Amniotic stem cell (primary cell): Measurements from ENCODE around the gene APCDD1.
"Not testable (repeated sequence)": the region's sequence is repeated elsewhere in the genome, so short reads cannot be mapped to it uniquely, and the experiment has no call there.

Experiments
- DNase-seq: peaks from one replicate; lab custom pipeline; 2025; lab: John Stamatoyannopoulos, UW

APCDD1 gene

GRCh38 chr18:10490401-10491165 is 36.1 kb downstream of the APCDD1 start:
- no peak for DNase-seq

- no peak for DNase-seq
Measured at GRCh38 chr18:10495936-10496335, 41.5 kb downstream of the APCDD1 start.

- no peak for DNase-seq
Measured at GRCh38 chr18:10497206-10497749, 42.8 kb downstream of the APCDD1 start.

- DNase-seq: no peak
Measured at GRCh38 chr18:10499230-10499629, 44.8 kb downstream of the APCDD1 start.

- no peak for DNase-seq
Measured at GRCh38 chr18:10500038-10500437, 45.6 kb downstream of the APCDD1 start.

GRCh38 chr18:10504723-10505122 is 50.3 kb downstream of the APCDD1 start:
- DNase-seq: no peak

- not testable (repeated sequence) for DNase-seq
Measured at GRCh38 chr18:10505892-10506291, 51.5 kb downstream of the APCDD1 start.

GRCh38 chr18:10508591-10508990 is 54.2 kb downstream of the APCDD1 start:
- no peak for DNase-seq

- no peak for DNase-seq
Measured at GRCh38 chr18:10511236-10511635, 56.8 kb downstream of the APCDD1 start.

GRCh38 chr18:10514082-10514481 is 59.6 kb downstream of the APCDD1 start:
- no peak for DNase-seq

- DNase-seq: no peak
Measured at GRCh38 chr18:10514601-10515000, 60.2 kb downstream of the APCDD1 start.

GRCh38 chr18:10515456-10515855 is 61.0 kb downstream of the APCDD1 start:
- DNase-seq: no peak

- DNase-seq: no peak
Measured at GRCh38 chr18:10516078-10516477, 61.6 kb downstream of the APCDD1 start.

GRCh38 chr18:10518595-10519255 is 64.3 kb downstream of the APCDD1 start:
- DNase-seq: no peak

- no peak for DNase-seq
Measured at GRCh38 chr18:10519366-10519765, 64.9 kb downstream of the APCDD1 start.

GRCh38 chr18:10519999-10520935 is 65.8 kb downstream of the APCDD1 start:
- DNase-seq: peak; percentile 76

GRCh38 chr18:10521566-10521965 is 67.1 kb downstream of the APCDD1 start:
- DNase-seq: no peak

- no peak for DNase-seq
Measured at GRCh38 chr18:10522574-10522973, 68.1 kb downstream of the APCDD1 start.

- DNase-seq: no peak
Measured at GRCh38 chr18:10523544-10523943, 69.1 kb downstream of the APCDD1 start.

- no peak for DNase-seq
Measured at GRCh38 chr18:10524507-10525370, 70.3 kb downstream of the APCDD1 start.

GRCh38 chr18:10525371-10525691 is 70.9 kb downstream of the APCDD1 start:
- no peak for DNase-seq
